NCI-H146 treated with DMSO at 0.1 percent for 48 hours (cell line): Measurements from ENCODE around the gene DHRS3.
"Not testable (repeated sequence)": the region's sequence is repeated elsewhere in the genome, so short reads cannot be mapped to it uniquely, and the experiment has no call there.

Source experiments
- DNase-seq: peaks from one replicate; lab custom pipeline; 2025; ENCODE audit not compliant: unreplicated experiment; lab: John Stamatoyannopoulos, UW

The DHRS3 gene

GRCh38 chr1:12541274-12542137 is 76.5 kb downstream of the DHRS3 start:
- DNase-seq: no peak

GRCh38 chr1:12540580-12541273 is 77.3 kb downstream of the DHRS3 start:
- DNase-seq: no peak

- DNase-seq: no peak
Measured at GRCh38 chr1:12539705-12540579, 78.1 kb downstream of the DHRS3 start.

GRCh38 chr1:12539320-12539704 is 78.7 kb downstream of the DHRS3 start:
- DNase-seq: no peak

GRCh38 chr1:12538536-12538935 is 79.5 kb downstream of the DHRS3 start:
- DNase-seq: not testable (repeated sequence)

GRCh38 chr1:12537906-12538461 is 80.0 kb downstream of the DHRS3 start:
- DNase-seq: no peak

- DNase-seq: no peak
Measured at GRCh38 chr1:12537294-12537693, 80.7 kb downstream of the DHRS3 start.

GRCh38 chr1:12536023-12536639 is 81.9 kb downstream of the DHRS3 start:
- no peak for DNase-seq

GRCh38 chr1:12532405-12533315 is 85.3 kb downstream of the DHRS3 start:
- DNase-seq: no peak

- no peak for DNase-seq
Measured at GRCh38 chr1:12531179-12531499, 86.9 kb downstream of the DHRS3 start.

- no peak for DNase-seq
Measured at GRCh38 chr1:12530462-12531178, 87.4 kb downstream of the DHRS3 start.

GRCh38 chr1:12529640-12530174 is 88.3 kb downstream of the DHRS3 start:
- DNase-seq: no peak

- DNase-seq: no peak
Measured at GRCh38 chr1:12528021-12528852, 89.8 kb downstream of the DHRS3 start.

GRCh38 chr1:12527564-12527963 is 90.4 kb downstream of the DHRS3 start:
- no peak for DNase-seq

GRCh38 chr1:12525311-12526181 is 92.5 kb downstream of the DHRS3 start:
- no peak for DNase-seq

GRCh38 chr1:12524266-12524665 is 93.7 kb downstream of the DHRS3 start:
- no peak for DNase-seq

GRCh38 chr1:12522780-12523179 is 95.2 kb downstream of the DHRS3 start:
- DNase-seq: not testable (repeated sequence)
